ENCODE measurements around the gene NDUFAF8. TPM values are rescaled to one million over a fixed set of nuclear protein-coding genes. Genes with fewer than 3 reads are reported as not detected.

Gene NDUFAF8
- total RNA-seq, 1 donor from 2014 or later, result 39.7 TPM

DNA sequence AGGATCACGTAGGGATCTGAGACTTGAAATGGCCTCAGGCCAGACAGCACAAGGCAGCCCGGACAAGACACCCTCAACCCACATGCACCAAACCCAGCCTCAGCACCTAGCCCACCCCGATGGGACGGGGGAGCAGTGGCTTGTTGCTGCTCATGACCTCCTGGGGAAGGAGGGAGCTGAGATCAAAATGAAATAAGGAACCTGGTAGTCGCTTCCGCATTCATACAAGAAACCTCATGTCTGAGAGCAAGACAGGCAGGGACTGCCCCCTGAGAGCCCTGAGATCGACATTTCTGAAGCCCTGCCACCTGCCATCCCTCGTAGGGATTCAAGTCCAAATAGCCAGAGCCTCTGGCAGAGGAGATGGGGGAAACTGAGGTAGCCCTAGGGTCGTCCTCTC is 10.7 kb upstream of the NDUFAF8 start:
- Mint-ChIP-seq H3K9me3 (ENCODE audit: low read depth) (no peaks in the 10 kb centered on the region), H3K27me3 (ENCODE audit: low read depth) (no peaks in the 10 kb centered on the region), H3K27ac (ENCODE audit: unreplicated experiment) (no peak overlapping the region), H3K4me1 (ENCODE audit: low read depth) (peaks cover 5% of the 10 kb centered on the region), H3K36me3 (ENCODE audit: low read depth) (peaks cover 19% of the 10 kb centered on the region), H3K4me3 (ENCODE audit: unreplicated experiment) (no peak overlapping the region)
- DNase-seq (ENCODE audit: low spot score), result no peak
- TF ChIP-seq, protein P1, sequence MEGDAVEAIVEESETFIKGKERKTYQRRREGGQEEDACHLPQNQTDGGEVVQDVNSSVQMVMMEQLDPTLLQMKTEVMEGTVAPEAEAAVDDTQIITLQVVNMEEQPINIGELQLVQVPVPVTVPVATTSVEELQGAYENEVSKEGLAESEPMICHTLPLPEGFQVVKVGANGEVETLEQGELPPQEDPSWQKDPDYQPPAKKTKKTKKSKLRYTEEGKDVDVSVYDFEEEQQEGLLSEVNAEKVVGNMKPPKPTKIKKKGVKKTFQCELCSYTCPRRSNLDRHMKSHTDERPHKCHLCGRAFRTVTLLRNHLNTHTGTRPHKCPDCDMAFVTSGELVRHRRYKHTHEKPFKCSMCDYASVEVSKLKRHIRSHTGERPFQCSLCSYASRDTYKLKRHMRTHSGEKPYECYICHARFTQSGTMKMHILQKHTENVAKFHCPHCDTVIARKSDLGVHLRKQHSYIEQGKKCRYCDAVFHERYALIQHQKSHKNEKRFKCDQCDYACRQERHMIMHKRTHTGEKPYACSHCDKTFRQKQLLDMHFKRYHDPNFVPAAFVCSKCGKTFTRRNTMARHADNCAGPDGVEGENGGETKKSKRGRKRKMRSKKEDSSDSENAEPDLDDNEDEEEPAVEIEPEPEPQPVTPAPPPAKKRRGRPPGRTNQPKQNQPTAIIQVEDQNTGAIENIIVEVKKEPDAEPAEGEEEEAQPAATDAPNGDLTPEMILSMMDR (IDR thresholded peaks at IDR 0.05), result no peak

DNA sequence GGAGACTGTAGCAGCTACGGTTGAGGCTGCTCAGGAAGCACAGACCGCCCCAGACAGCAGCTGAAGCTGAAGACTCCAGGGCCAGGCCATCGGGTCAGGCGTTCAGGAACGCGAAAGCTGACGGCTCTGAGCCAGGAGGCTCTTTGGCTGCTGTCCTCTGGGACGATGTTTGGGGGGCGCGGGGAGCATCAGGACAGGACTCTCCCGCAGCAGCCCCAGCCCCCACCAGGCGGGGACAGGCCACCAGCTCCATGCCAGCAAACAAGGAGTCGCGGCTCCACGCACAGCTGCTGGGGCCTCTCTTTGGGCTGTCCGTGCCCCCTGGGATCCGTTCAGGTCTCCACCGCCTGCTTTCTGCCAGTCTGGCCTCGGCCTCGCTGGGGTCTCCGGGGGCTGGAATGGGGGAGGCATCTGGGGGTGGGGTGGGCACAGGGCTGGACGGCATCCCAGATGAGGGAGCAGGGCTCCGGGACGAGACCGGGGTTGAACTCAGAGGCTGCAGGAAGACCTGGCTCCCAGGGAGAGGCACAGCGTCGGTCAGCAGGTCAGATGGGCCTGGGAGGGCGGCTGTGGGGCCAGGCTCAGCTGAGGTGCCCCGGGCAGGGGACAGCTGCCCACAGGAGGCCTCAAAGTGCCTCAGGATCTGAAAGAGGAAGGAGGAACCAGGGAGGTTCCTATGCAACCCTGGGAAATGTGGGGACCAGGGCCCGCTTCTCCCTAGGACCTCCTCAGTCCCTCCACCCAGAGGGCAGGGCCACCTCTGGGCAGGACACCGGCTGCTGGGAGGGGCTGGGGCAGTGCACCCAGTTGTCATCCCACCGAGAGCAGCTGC is 10.1 kb upstream of the NDUFAF8 start:
- no peaks in the 10 kb centered on the region for H3K9me3 Mint-ChIP-seq (ENCODE audit: low read depth)
- TF ChIP-seq, protein P1 (IDR thresholded peaks at IDR 0.05), result no peak
- no peak overlapping the region for H3K4me3 Mint-ChIP-seq (ENCODE audit: unreplicated experiment)
- H3K27ac Mint-ChIP-seq (ENCODE audit: unreplicated experiment), result no peak overlapping the region
- no peaks in the 10 kb centered on the region for H3K27me3 Mint-ChIP-seq (ENCODE audit: low read depth)
- H3K4me1 Mint-ChIP-seq (ENCODE audit: low read depth), result no peaks in the 10 kb centered on the region
- DNase-seq (ENCODE audit: low spot score), result no peak
- peaks cover 19% of the 10 kb centered on the region for H3K36me3 Mint-ChIP-seq (ENCODE audit: low read depth)

DNA sequence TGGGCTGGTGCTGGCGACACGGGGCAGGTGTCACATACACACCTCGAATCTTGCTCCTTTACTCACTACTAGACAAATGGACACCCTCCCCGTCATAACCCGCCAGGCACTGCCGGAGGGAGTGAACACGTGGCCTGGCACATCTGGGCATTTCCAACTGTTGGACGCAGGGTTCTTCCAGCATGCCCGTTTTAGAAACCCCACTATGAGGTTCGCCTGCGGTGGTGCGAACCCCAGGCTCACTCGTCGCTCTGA is 9.5 kb upstream of the NDUFAF8 start:
- no peak overlapping the region for H3K27ac Mint-ChIP-seq (ENCODE audit: unreplicated experiment)
- H3K27me3 Mint-ChIP-seq (ENCODE audit: low read depth), result no peaks in the 10 kb centered on the region
- H3K36me3 Mint-ChIP-seq (ENCODE audit: low read depth), result peaks cover 19% of the 10 kb centered on the region
- no peak overlapping the region for H3K4me3 Mint-ChIP-seq (ENCODE audit: unreplicated experiment)
- no peak for DNase-seq (ENCODE audit: low spot score)
- H3K9me3 Mint-ChIP-seq (ENCODE audit: low read depth), result no peaks in the 10 kb centered on the region
- TF ChIP-seq, protein P1 (IDR thresholded peaks at IDR 0.05), result no peak
- H3K4me1 Mint-ChIP-seq (ENCODE audit: low read depth), result no peaks in the 10 kb centered on the region

DNA sequence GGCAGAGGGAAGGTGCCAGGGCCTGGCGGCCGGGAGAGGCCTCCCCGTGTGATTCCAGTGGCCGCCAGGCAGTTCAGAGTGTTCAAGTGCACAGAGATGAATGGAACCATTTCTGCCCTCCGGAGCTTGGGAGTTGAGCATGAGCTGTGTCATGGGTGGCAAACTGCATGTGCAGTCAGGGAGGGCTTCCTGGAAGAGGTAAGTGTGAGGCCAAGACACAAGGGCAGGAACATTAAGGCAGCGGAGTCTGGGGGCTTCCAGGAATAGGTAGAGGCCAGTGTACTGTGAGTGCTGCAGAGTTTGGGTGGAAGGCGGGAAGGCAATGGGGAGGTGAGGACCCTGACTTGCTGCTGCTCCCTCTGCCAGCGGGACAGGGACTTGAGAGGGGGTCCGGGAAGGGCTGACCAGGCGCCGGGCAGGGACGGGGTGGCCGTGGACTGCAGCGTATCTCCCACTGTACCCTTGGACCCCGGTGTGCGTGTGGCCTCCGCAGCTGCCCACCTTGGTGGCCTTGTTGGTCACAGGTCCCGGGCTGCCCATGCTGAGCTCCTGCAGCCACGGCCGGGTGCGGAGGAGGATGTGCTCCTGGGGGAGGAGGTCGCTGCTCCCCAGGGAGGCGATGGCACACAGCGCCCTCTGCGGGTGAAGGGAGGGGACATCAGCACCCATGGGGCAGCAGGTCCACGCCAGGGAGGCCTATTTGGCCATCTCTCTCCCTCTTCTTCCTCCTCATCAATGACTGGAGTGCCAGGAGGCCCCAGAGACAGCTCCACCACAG is 8.9 kb upstream of the NDUFAF8 start:
- DNase-seq (ENCODE audit: low spot score), result no peak
- H3K4me3 Mint-ChIP-seq (ENCODE audit: unreplicated experiment), result no peak overlapping the region

DNA sequence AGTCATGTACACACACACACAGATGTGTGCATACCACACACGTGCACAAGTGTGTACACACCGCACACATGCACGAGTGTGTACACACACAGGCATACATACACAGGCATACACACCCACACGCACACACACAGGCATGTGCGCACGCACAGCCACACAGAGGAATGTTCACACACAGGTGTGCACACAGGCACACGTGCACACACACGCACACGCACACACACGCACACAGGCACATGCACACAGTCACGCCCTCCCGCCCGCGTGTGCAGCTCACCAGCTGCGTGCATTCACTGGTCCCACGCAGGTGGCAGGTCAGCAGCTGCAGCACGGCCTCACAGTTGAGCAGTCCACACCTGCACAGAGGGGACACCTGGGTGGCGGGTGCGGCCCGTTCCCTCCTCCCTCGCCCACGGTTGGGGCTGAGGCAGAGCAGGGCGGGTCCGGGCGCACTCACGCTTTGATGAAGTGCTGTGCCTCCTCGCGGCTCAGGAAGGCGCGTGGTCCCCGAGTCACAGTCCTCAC is 7.9 kb upstream of the NDUFAF8 start:
- Mint-ChIP-seq H3K36me3 (ENCODE audit: low read depth) (peaks cover 19% of the 10 kb centered on the region), H3K27me3 (ENCODE audit: low read depth) (no peaks in the 10 kb centered on the region), H3K4me3 (ENCODE audit: unreplicated experiment) (no peak overlapping the region), H3K4me1 (ENCODE audit: low read depth) (no peaks in the 10 kb centered on the region), H3K27ac (ENCODE audit: unreplicated experiment) (no peak overlapping the region), H3K9me3 (ENCODE audit: low read depth) (no peaks in the 10 kb centered on the region)
- TF ChIP-seq, protein P1 (IDR thresholded peaks at IDR 0.05), result no peak
- DNase-seq (ENCODE audit: low spot score), result no peak

More for the DNA sequence above, 8.9 kb upstream of the NDUFAF8 start:
- Mint-ChIP-seq H3K27ac (ENCODE audit: unreplicated experiment) (no peak overlapping the region), H3K36me3 (ENCODE audit: low read depth) (peaks cover 19% of the 10 kb centered on the region), H3K9me3 (ENCODE audit: low read depth) (no peaks in the 10 kb centered on the region), H3K27me3 (ENCODE audit: low read depth) (no peaks in the 10 kb centered on the region), H3K4me1 (ENCODE audit: low read depth) (no peaks in the 10 kb centered on the region)
- TF ChIP-seq, protein P1 (IDR thresholded peaks at IDR 0.05), result peak; percentile 68

Data from chondrocyte (in vitro differentiated cells).